Ascending aorta (tissue), 2 donors: Measurements from ENCODE around the gene RTN4. TPM values are rescaled to one million over a fixed set of nuclear protein-coding genes. Genes with fewer than 3 reads are reported as not detected.
"Not testable (repeated sequence)": the region's sequence is repeated elsewhere in the genome, so short reads cannot be mapped to it uniquely, and the experiment has no call there.

ENCODE experiments used
- DNase-seq, 2 donors: peaks; one replicate each; pipeline ENCODE4 v3.0.0-alpha.2; 2019; ENCODE audit warnings: low spot score in 2 of 2
- H3K27ac ChIP-seq, 2 donors: fragments of 200-600 bp; sonication (generic); one replicate each; pipeline ENCODE4 v1.5.1; 2016 to 2017; ENCODE audit warnings: mild to moderate bottlenecking in 1 of 2
- H3K27me3 ChIP-seq: fragments of 200-600 bp; sonication (generic); one replicate; pipeline ENCODE4 v1.5.1; 2017
- H3K36me3 ChIP-seq, 2 donors: fragments of 200-600 bp; sonication (generic); one replicate each; pipeline ENCODE4 v1.5.1; 2016
- H3K4me1 ChIP-seq, 2 donors: fragments of 200-600 bp; sonication (generic); one replicate each; pipeline ENCODE4 v1.5.1; 2016 to 2017; ENCODE audit warnings: mild to moderate bottlenecking in 1 of 2
- H3K4me3 ChIP-seq, 2 donors: fragments of 200-600 bp; sonication (generic); one replicate each; pipeline ENCODE4 v1.5.1; 2016 to 2017; ENCODE audit warnings: mild to moderate bottlenecking in 1 of 2
- H3K9me3 ChIP-seq, 2 donors: fragments of 200-600 bp; sonication (generic); one replicate each; pipeline ENCODE4 v1.5.1; 2016
- intact Hi-C: fragments of 100-400 bp; cut with DNase I; formaldehyde crosslinking; loops from one replicate; pipeline ENCODE4 v1.15.1; 2023
- total RNA-seq: library from RNA; depleted of rRNA; stranded (reverse); fragments of >200 nt; gene quantifications from one replicate; pipeline ENCODE4 v1.1.0, GENCODE V29; 2016
- TF ChIP-seq, protein P1 (sequence below), 3 experiments: fragments of 200-600 bp in 2 of 3; fragments of 450-650 bp in 1 of 3; sonication (generic) in 2 of 3; IDR thresholded peaks; one replicate each; pipeline ENCODE4 v1.5.1; 2016 to 2019; ENCODE audit warnings: antibody characterized with exemption in 3 of 3, mild to moderate bottlenecking in 1 of 3, moderate library complexity in 1 of 3

RTN4 gene
- total RNA-seq, 1 donor from 2014 or later = 296 TPM

DNA sequence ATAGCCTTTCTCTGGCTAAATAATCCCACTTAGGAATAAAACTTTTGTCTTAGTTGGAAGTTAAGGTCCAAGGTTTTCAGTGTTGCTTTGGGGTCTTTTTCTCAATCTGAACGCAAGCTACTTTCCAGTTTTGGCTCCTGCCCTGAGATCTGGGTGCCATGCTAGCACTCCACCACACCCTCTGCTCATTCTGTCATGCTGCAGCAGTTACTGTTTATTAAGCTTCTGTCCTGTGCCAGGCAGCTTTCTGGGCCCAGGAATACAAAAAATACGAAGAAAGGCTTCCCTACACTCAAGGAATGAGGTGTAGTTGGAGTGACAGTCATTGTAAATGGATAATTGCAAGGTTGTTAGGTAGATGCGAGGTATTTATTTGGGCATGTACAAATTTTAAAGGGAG is 46.3 kb upstream of the RTN4 start:
- peak overlapping the region; percentile 71 to 94 for H3K27ac ChIP-seq
- H3K4me1 ChIP-seq = peaks cover 7 to 45% of the 10 kb centered on the region in 2 donors
- DNase-seq = no peak
- TF ChIP-seq, protein P1, sequence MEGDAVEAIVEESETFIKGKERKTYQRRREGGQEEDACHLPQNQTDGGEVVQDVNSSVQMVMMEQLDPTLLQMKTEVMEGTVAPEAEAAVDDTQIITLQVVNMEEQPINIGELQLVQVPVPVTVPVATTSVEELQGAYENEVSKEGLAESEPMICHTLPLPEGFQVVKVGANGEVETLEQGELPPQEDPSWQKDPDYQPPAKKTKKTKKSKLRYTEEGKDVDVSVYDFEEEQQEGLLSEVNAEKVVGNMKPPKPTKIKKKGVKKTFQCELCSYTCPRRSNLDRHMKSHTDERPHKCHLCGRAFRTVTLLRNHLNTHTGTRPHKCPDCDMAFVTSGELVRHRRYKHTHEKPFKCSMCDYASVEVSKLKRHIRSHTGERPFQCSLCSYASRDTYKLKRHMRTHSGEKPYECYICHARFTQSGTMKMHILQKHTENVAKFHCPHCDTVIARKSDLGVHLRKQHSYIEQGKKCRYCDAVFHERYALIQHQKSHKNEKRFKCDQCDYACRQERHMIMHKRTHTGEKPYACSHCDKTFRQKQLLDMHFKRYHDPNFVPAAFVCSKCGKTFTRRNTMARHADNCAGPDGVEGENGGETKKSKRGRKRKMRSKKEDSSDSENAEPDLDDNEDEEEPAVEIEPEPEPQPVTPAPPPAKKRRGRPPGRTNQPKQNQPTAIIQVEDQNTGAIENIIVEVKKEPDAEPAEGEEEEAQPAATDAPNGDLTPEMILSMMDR (IDR thresholded peaks at IDR 0.05) = no peak
- H3K9me3 ChIP-seq = no peaks in the 10 kb centered on the region
- intact Hi-C loops = loop anchor here (2.0 kb wide), 1 partner anchor 72 kb away; no protein-coding TSS in a partner anchor
- no peaks in the 10 kb centered on the region for H3K36me3 ChIP-seq
- no peak overlapping the region for H3K4me3 ChIP-seq
- H3K27me3 ChIP-seq = no peaks in the 10 kb centered on the region

DNA sequence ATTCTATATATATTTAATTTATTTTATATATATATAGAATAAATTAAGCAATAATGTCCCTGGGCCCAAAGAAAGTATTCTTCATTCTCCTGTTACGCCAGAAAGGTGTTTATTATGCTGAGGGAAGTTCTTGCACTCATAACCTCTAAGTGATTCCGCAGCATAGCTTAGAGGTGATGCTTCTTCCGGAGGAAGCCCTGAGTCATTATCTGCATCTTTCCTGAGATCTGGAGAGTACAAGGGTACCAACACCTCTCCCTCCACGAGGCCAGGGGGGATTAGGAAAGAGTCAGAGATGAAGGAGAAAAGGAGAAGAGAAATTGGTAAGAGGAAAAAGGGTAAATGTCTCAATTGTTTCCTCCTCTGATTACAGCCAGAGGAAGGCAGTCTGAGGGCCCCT is 43.1 kb upstream of the RTN4 start:
- intact Hi-C loops = no loop called here
- no peaks in the 10 kb centered on the region for H3K36me3 ChIP-seq
- H3K4me3 ChIP-seq = no peak overlapping the region
- H3K4me1 ChIP-seq = peaks cover 0 to 18% of the 10 kb centered on the region in 2 donors
- no peak overlapping the region for H3K27ac ChIP-seq
- DNase-seq = no peak
- H3K9me3 ChIP-seq = no peaks in the 10 kb centered on the region
- TF ChIP-seq, protein P1 (IDR thresholded peaks at IDR 0.05) = no peak
- no peaks in the 10 kb centered on the region for H3K27me3 ChIP-seq

DNA sequence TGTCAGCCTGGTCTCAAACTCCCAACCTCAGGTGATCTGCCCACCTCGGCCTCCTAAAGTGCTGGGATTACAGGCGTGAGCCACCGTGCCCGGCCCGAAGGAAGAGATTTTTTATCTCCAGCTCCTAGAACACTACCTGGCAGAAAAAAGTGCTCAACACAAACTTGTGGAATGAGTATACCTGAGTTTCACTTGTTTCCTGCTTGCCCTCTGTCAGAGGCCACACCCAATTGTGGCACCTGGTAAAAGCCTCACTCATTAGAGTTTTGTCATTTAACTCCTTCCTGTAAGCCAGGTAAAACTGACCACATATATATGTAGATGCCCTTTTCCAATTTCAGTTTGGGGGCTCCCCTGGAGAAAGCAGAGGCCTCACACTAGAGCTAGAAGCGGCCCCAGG is 42.2 kb upstream of the RTN4 start:
- Histone ChIP-seq H3K27ac (no peak overlapping the region), H3K4me3 (no peak overlapping the region), H3K4me1 (peaks cover 0 to 12% of the 10 kb centered on the region in 2 donors), H3K36me3 (no peaks in the 10 kb centered on the region), H3K27me3 (no peaks in the 10 kb centered on the region), H3K9me3 (no peaks in the 10 kb centered on the region)
- DNase-seq = no peak
- TF ChIP-seq, protein P1 (IDR thresholded peaks at IDR 0.05) = no peak
- intact Hi-C loops = no loop called here

GRCh38 chr2:55091681-55092080 is 41.4 kb upstream of the RTN4 start:
- H3K27ac ChIP-seq, H3K9me3 ChIP-seq, H3K4me3 ChIP-seq, H3K36me3 ChIP-seq, H3K27me3 ChIP-seq, H3K4me1 ChIP-seq, DNase-seq, intact Hi-C loops: not testable (repeated sequence)

- no peaks in the 10 kb centered on the region for H3K9me3 ChIP-seq
- H3K36me3 ChIP-seq = no peaks in the 10 kb centered on the region
- DNase-seq = no peak
- no peak overlapping the region for H3K4me3 ChIP-seq
- H3K27ac ChIP-seq = no peak overlapping the region
- intact Hi-C loops = no loop called here
- no peaks in the 10 kb centered on the region for H3K4me1 ChIP-seq
- H3K27me3 ChIP-seq = no peaks in the 10 kb centered on the region
- TF ChIP-seq, protein P1 (IDR thresholded peaks at IDR 0.05) = no peak
Measured at GRCh38 chr2:55090702-55091101, 40.5 kb upstream of the RTN4 start.

- H3K27ac ChIP-seq = no peak overlapping the region
- H3K27me3 ChIP-seq = no peaks in the 10 kb centered on the region
- no peak for DNase-seq
- H3K36me3 ChIP-seq = no peaks in the 10 kb centered on the region
- H3K4me1 ChIP-seq = no peaks in the 10 kb centered on the region
- no peak overlapping the region for H3K4me3 ChIP-seq
- intact Hi-C loops = no loop called here
- TF ChIP-seq, protein P1 (IDR thresholded peaks at IDR 0.05) = no peak
- H3K9me3 ChIP-seq = no peaks in the 10 kb centered on the region
Measured at GRCh38 chr2:55089726-55090125, 39.5 kb upstream of the RTN4 start.
